HepG2 (cell line): Measurements from ENCODE around the gene ACSM2A.
"Not testable (repeated sequence)": the region's sequence is repeated elsewhere in the genome, so short reads cannot be mapped to it uniquely, and the experiment has no call there.

ENCODE experiments used
- ZNF850 ChIP-seq: sonication (generic); formaldehyde crosslinking; conservative IDR thresholded peaks from 2 replicates; pipeline ENCODE4 v1.9.0; 2021; ENCODE audit warnings: mild to moderate bottlenecking, missing genetic modification reagents
- TF ChIP-seq, protein P1 (sequence below): sonication (generic); formaldehyde crosslinking; IDR thresholded peaks from 2 replicates; pipeline ENCODE4 v1.9.0; 2021; ENCODE audit warnings: missing genetic modification reagents, borderline replicate concordance

- TF ChIP-seq, protein P1, sequence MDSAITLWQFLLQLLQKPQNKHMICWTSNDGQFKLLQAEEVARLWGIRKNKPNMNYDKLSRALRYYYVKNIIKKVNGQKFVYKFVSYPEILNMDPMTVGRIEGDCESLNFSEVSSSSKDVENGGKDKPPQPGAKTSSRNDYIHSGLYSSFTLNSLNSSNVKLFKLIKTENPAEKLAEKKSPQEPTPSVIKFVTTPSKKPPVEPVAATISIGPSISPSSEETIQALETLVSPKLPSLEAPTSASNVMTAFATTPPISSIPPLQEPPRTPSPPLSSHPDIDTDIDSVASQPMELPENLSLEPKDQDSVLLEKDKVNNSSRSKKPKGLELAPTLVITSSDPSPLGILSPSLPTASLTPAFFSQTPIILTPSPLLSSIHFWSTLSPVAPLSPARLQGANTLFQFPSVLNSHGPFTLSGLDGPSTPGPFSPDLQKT (CRISPR knock-in tag) = not testable (repeated sequence)
- TF ChIP-seq ZNF850 = not testable (repeated sequence)
These were observed 32.7 kb downstream of the ACSM2A start for GRCh38 chr16:20483989-20484388.
